IMR-90 (cell line): ENCODE measurements around the gene ZNF284. TPM values are rescaled to one million over a fixed set of nuclear protein-coding genes. Genes with fewer than 3 reads are reported as not detected.

Source experiments
- ATAC-seq: fragments of 200-7000 bp; cut with Tn5 transposase; 2 replicates; pipeline ENCODE4 v1.9.1; 2020; ENCODE audit warnings: low read depth, mild to moderate bottlenecking, moderate library complexity
- BruUV-seq: library from RNA; stranded (reverse); fragments of 400-500 nt; replicated peaks from 2 replicates; lab custom pipeline; 2021; lab: Mats Ljungman, UMichigan
- CTCF ChIA-PET: fragments of 300-600 bp; formaldehyde crosslinking; extraction: SDS; loops from one replicate; lab custom pipeline; 2021; ENCODE audit warnings: antibody characterized with exemption; lab: Yijun Ruan, JAX
- POLR2A ChIA-PET: fragments of 300-600 bp; sonication (Branson Sonifier 250); formaldehyde crosslinking; loops from one replicate; lab custom pipeline; 2022; ENCODE audit warnings: antibody characterized with exemption; ENCODE audit not compliant: unreplicated experiment; lab: Charles Lee
- DNase-seq: peaks from one replicate; pipeline ENCODE4 v3.0.0; 2013
- H2AFZ ChIP-seq: replicated peaks from 2 replicates; pipeline ENCODE3; 2013; ENCODE audit warnings: low read length, mild to moderate bottlenecking; ENCODE audit not compliant: poor library complexity
- H2AK5ac ChIP-seq: 2 replicates; pipeline ENCODE4 v1.6.1; 2013; ENCODE audit warnings: low read depth, low read length, inconsistent platforms
- H2AK9ac ChIP-seq: replicated peaks from 2 replicates; pipeline ENCODE3; 2013; ENCODE audit warnings: mild to moderate bottlenecking, low read depth, low read length, moderate library complexity; ENCODE audit not compliant: poor library complexity
- H2BK120ac ChIP-seq: 2 replicates; pipeline ENCODE4 v1.6.1; 2013; ENCODE audit warnings: low read depth, low read length, inconsistent platforms
- H2BK15ac ChIP-seq: 3 replicates; pipeline ENCODE4 v1.6.1; 2013; ENCODE audit warnings: low read depth, low read length, inconsistent platforms
- H2BK20ac ChIP-seq: 2 replicates; pipeline ENCODE4 v1.6.1; 2013; ENCODE audit warnings: low read depth, mild to moderate bottlenecking, inconsistent platforms, low read length, moderate library complexity
- H2BK5ac ChIP-seq: 2 replicates; pipeline ENCODE4 v1.6.1; 2013; ENCODE audit warnings: mild to moderate bottlenecking, low read depth, low read length, inconsistent platforms; ENCODE audit not compliant: poor library complexity, severe bottlenecking
- H3K14ac ChIP-seq: replicated peaks from 2 replicates; pipeline ENCODE4 v1.6.1; 2013; ENCODE audit warnings: low read depth, low read length, inconsistent platforms
- H3K18ac ChIP-seq: 2 replicates; pipeline ENCODE4 v1.6.1; 2013; ENCODE audit warnings: low read depth, low read length, control low read depth
- H3K23ac ChIP-seq: 2 replicates; pipeline ENCODE4 v1.6.1; 2013; ENCODE audit warnings: low read depth, low read length, inconsistent platforms
- H3K27ac ChIP-seq: 2 replicates; pipeline ENCODE4 v1.5.1; 2013; ENCODE audit warnings: mild to moderate bottlenecking, control low read depth, low read length; ENCODE audit not compliant: insufficient read depth
- H3K27me3 ChIP-seq: 2 replicates; pipeline ENCODE4 v1.6.1; 2013; ENCODE audit warnings: low read length; ENCODE audit not compliant: control insufficient read depth, insufficient read depth
- H3K36me3 ChIP-seq: 2 replicates; pipeline ENCODE4 v1.6.1; 2013; ENCODE audit warnings: low read length, mixed read lengths; ENCODE audit not compliant: control insufficient read depth, insufficient read depth
- H3K4ac ChIP-seq: 2 replicates; pipeline ENCODE4 v1.6.1; 2013; ENCODE audit warnings: low read depth, low read length, inconsistent platforms
- H3K4me1 ChIP-seq: 2 replicates; pipeline ENCODE4 v1.6.1; 2013; ENCODE audit warnings: low read length, mixed read lengths; ENCODE audit not compliant: control insufficient read depth, insufficient read depth
- H3K4me2 ChIP-seq: 2 replicates; pipeline ENCODE4 v1.6.1; 2013; ENCODE audit warnings: low read depth, mild to moderate bottlenecking, control low read depth, low read length, moderate library complexity
- H3K4me3 ChIP-seq: 2 replicates; pipeline ENCODE4 v1.5.1; 2013; ENCODE audit warnings: low read depth, mild to moderate bottlenecking, control low read depth, low read length, moderate library complexity; ENCODE audit not compliant: insufficient read depth
- H3K56ac ChIP-seq: 2 replicates; pipeline ENCODE4 v1.6.1; 2013; ENCODE audit warnings: low read length, inconsistent platforms; ENCODE audit not compliant: insufficient read depth; ENCODE audit errors: extremely low read depth
- H3K79me1 ChIP-seq, 2 experiments: 2 replicates each; pipeline ENCODE4 v1.6.1; 2013; ENCODE audit warnings: low read length in 2 of 2, inconsistent platforms in 1 of 2, low read depth in 1 of 2
- H3K9ac ChIP-seq: 2 replicates; pipeline ENCODE4 v1.6.1; 2013; ENCODE audit warnings: low read depth, low read length, control low read depth
- H3K9me1 ChIP-seq: 2 replicates; pipeline ENCODE4 v1.6.1; 2013; ENCODE audit warnings: low read length, inconsistent platforms; ENCODE audit not compliant: insufficient read depth
- H3K9me3 ChIP-seq: 2 replicates; pipeline ENCODE4 v1.6.1; 2013; ENCODE audit warnings: low read length; ENCODE audit not compliant: control insufficient read depth, insufficient read depth
- H4K20me1 ChIP-seq: 2 replicates; pipeline ENCODE4 v1.6.1; 2013; ENCODE audit warnings: low read length, inconsistent platforms; ENCODE audit not compliant: insufficient read depth
- H4K5ac ChIP-seq: 2 replicates; pipeline ENCODE4 v1.6.1; 2013; ENCODE audit warnings: mild to moderate bottlenecking, low read depth, low read length, control low read depth
- H4K8ac ChIP-seq, 2 experiments: 2 replicates each; pipeline ENCODE4 v1.6.1; 2013; ENCODE audit warnings: low read depth in 2 of 2, low read length in 2 of 2, control low read depth in 1 of 2, inconsistent platforms in 1 of 2
- H4K91ac ChIP-seq: 2 replicates; pipeline ENCODE4 v1.6.1; 2013; ENCODE audit warnings: low read depth, low read length, inconsistent platforms; ENCODE audit not compliant: insufficient read depth
- MAZ ChIP-seq: IDR thresholded peaks from 2 replicates; pipeline ENCODE4 v1.6.1; 2012; ENCODE audit warnings: low read depth, mild to moderate bottlenecking, low read length, improper control_type of control experiment, moderate library complexity, borderline replicate concordance
- POLR2A ChIP-seq: IDR thresholded peaks from 2 replicates; pipeline ENCODE4 v1.6.1; 2012; ENCODE audit warnings: mild to moderate bottlenecking, low read depth, low read length
- WGBS, 2 experiments: methylation state at CpG; one replicate each; pipeline versions ENCODE4 v1.1.5 to v1.1.7; 2013; ENCODE audit warnings: missing lambda C conversion rate in 2 of 2; ENCODE audit not compliant: insufficient read length in 1 of 2; ENCODE audit errors: extremely low coverage in 2 of 2; 5-methylcytosine and 5-hydroxymethylcytosine counted together
- dilution Hi-C: fragments of 300-500 bp; cut with HindIII; formaldehyde crosslinking; loops from one replicate; pipeline ENCODE4 v1.14.3; 2018; ENCODE audit warnings: low sequenced_read_pairs; ENCODE audit not compliant: unreplicated experiment
- in situ Hi-C: fragments of 300-500 bp; cut with MboI; formaldehyde crosslinking; loops from 3 replicates; pipeline ENCODE4 v1.14.3; 2019; ENCODE audit warnings: low sequenced_read_pairs, inconsistent platforms, mixed read lengths
- intact Hi-C: fragments of 100-400 bp; cut with micrococcal nuclease; formaldehyde crosslinking; loops from 2 replicates; pipeline ENCODE4 v1.10.0; 2022
- polyA plus RNA-seq, 3 experiments: library from polyadenylated mRNA; depleted of rRNA; stranded (reverse); fragments of >200 nt; gene quantifications; 2 replicates each; pipeline ENCODE4 v1.2.3, GENCODE V29; 2012; ENCODE audit warnings: low replicate concordance in 1 of 3
- total RNA-seq: library from RNA; depleted of rRNA; stranded (reverse); fragments of >200 nt; gene quantifications from 2 replicates; pipeline ENCODE4 v1.2.3, GENCODE V29; 2012

Gene ZNF284
- total and polyA plus RNA-seq, 2 of the 4 experiments (the other 2 are of a cell fraction), result 1.2 to 4.1 TPM

DNA sequence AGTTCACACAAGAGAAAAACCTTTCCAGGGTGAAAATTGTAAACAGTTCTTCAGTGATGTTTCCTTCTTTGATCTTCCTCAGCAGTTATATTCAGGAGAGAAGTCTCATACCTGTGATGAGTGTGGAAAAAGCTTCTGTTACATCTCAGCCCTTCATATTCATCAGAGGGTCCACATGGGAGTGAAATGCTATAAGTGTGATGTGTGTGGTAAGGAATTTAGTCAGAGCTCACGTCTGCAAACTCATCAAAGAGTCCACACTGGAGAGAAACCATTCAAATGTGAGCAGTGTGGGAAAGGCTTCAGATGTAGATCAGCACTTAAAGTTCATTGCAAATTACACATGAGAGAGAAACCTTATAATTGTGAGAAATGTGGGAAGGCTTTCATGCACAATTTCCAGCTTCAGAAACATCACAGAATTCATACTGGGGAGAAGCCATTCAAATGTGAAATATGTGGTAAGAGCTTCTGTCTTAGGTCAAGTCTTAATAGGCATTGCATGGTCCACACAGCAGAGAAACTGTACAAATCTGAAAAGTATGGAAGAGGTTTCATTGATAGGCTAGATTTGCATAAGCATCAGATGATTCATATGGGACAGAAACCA is 39.9 kb upstream of the ZNF284 start:
- Histone ChIP-seq H3K27ac (no peak overlapping the region), H3K4me1 (no peaks in the 10 kb centered on the region), H3K4me3 (no peak overlapping the region), H4K91ac (no peak overlapping the region), H2BK5ac (no peak overlapping the region), H3K14ac (no peak overlapping the region), H3K56ac (no peak overlapping the region), H3K23ac (no peak overlapping the region), H2BK15ac (no peak overlapping the region), H4K8ac (no peak overlapping the region), H3K79me1 (peaks cover 6 to 10% of the 10 kb centered on the region in 2 experiments; a peak in 1 of 4 replicates), H2BK120ac (no peak overlapping the region), H2AFZ (no peak overlapping the region), H3K9me1 (no peaks in the 10 kb centered on the region), H3K4ac (no peak overlapping the region), H2BK20ac (no peak overlapping the region), H3K9me3 (peaks cover 50% of the 10 kb centered on the region), H3K27me3 (no peaks in the 10 kb centered on the region), H3K36me3 (peaks cover 41% of the 10 kb centered on the region), H4K20me1 (no peaks in the 10 kb centered on the region), H3K18ac (no peak overlapping the region), H3K4me2 (no peak overlapping the region), H2AK5ac (no peak overlapping the region), H4K5ac (no peak overlapping the region), H2AK9ac (no peak overlapping the region), H3K9ac (no peak overlapping the region)
- no CpG with 5 or more reads among the region's 1 CpG for WGBS, 2 experiments
- ATAC-seq (no peak), DNase-seq (no peak)
- CTCF ChIA-PET, result no interaction called here
- dilution Hi-C loops (no loop called here), in situ Hi-C loops (no loop called here), intact Hi-C loops (no loop called here)
- POLR2A ChIA-PET, result no interaction called here
- no TSS peak for BruUV-seq
- TF ChIP-seq POLR2A (no peak), MAZ (no peak)
